ENCODE data around the gene TBPL2. TPM values are rescaled to one million over a fixed set of nuclear protein-coding genes. Genes with fewer than 3 reads are reported as not detected.
A peak's percentile ranks its signal among the peaks of the same experiment; 100 is the strongest.
"Not testable (repeated sequence)": the region's sequence is repeated elsewhere in the genome, so short reads cannot be mapped to it uniquely, and the experiment has no call there.

Gene TBPL2
- total RNA-seq, 1 experiment from 2014 or later, result not detected

DNA sequence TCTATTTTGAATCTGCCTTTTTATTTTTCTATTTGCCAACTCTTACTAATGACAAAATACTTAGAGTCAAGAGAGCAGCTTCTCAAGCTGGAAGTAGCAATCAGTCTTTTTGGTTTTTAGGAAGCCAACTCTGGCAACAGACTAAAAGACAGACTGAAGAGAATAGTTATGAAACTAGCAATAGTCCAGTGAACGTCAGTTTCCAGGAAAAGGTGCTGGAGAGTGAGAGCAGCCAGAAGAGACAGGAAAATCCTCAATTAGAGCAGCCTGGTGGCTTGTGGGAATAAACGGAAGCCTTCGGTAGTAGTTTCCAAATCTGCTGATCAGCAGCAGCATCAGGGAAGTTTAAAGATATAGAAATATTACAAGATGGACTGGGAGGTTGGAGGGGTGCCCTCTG lies 55.9 kb downstream of the TBPL2 start:
- H3K27me3 ChIP-seq, result no peaks in the 10 kb centered on the region
- no peak for DNase-seq
- no peak overlapping the region for H3K4me3 ChIP-seq
- H3K9me3 ChIP-seq, result no peaks in the 10 kb centered on the region
- H3K36me3 ChIP-seq, result peaks cover 3% of the 10 kb centered on the region; the same call in 1 of the 2 replicates

GRCh38 chr14:55383541-55384140 lies 56.8 kb downstream of the TBPL2 start:
- H3K27me3 ChIP-seq, result no peaks in the 10 kb centered on the region
- H3K36me3 ChIP-seq, result peaks cover 3% of the 10 kb centered on the region; the same call in 1 of the 2 replicates
- no peak for DNase-seq
- no peaks in the 10 kb centered on the region for H3K9me3 ChIP-seq
- no peak overlapping the region for H3K4me3 ChIP-seq

GRCh38 chr14:55383056-55383466 lies 57.4 kb downstream of the TBPL2 start:
- peak; percentile 33 for DNase-seq
- not testable (repeated sequence) for H3K9me3 ChIP-seq, H3K27me3 ChIP-seq, H3K4me3 ChIP-seq, H3K36me3 ChIP-seq

- Histone ChIP-seq H3K9me3 (no peaks in the 10 kb centered on the region), H3K27me3 (no peaks in the 10 kb centered on the region), H3K36me3 (peaks cover 3% of the 10 kb centered on the region; the same call in 1 of the 2 replicates), H3K4me3 (no peak overlapping the region)
- no peak for DNase-seq
Observed at GRCh38 chr14:55382483-55382882, 57.9 kb downstream of the TBPL2 start.

DNA sequence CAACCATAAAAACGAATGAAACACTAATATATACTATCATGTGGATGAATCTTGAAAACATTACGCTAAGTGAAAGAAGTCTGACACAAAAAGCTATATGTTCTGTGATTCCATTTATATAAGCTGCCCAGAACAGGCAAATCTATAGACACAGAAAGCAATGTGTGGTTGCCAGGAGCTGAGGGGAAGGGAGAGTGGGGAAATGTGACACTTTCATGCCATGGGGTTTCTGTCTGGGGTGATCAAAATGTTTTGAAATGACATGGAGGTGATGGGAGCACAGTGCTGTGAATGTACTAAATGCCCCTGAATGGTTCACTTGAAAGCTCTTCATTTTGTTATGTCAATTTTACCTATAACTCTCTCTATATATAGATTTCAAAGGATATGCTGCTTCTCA lies 58.9 kb downstream of the TBPL2 start:
- no peak for DNase-seq
- Histone ChIP-seq H3K4me3 (no peak overlapping the region), H3K36me3 (peaks cover 3% of the 10 kb centered on the region; the same call in 1 of the 2 replicates), H3K9me3 (no peaks in the 10 kb centered on the region), H3K27me3 (no peaks in the 10 kb centered on the region)

DNA sequence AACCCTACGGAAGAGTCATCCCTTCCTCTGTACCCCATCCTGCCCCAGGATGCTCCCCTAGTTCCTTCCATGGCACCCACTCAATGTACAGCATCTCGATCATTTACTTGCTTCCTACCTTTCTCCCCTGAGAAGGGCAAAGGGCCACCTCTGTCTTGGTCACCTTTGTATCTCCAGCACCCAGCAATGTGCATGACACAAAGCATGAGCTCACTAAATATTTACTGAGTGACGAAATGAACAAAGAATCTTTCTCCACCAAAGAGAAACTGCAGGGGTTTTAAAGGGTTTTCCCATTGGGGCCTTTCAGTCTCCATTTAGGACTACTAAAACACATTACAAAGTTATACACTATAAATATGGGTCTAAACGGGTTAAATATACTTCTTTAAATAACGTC lies 59.4 kb downstream of the TBPL2 start:
- H3K36me3 ChIP-seq, result peaks cover 3% of the 10 kb centered on the region; the same call in 1 of the 2 replicates
- no peaks in the 10 kb centered on the region for H3K27me3 ChIP-seq
- no peaks in the 10 kb centered on the region for H3K9me3 ChIP-seq
- H3K4me3 ChIP-seq, result no peak overlapping the region
- no peak for DNase-seq

- Histone ChIP-seq H3K9me3 (no peaks in the 10 kb centered on the region), H3K36me3 (peaks cover 3% of the 10 kb centered on the region; the same call in 1 of the 2 replicates), H3K27me3 (no peaks in the 10 kb centered on the region), H3K4me3 (no peak overlapping the region)
- DNase-seq, result no peak
Observed at GRCh38 chr14:55377236-55377635, 63.2 kb downstream of the TBPL2 start.

- Histone ChIP-seq H3K9me3 (no peaks in the 10 kb centered on the region), H3K27me3 (no peaks in the 10 kb centered on the region), H3K4me3 (no peak overlapping the region), H3K36me3 (no peaks in the 10 kb centered on the region)
- DNase-seq, result no peak
Observed at GRCh38 chr14:55374771-55375170, 65.6 kb downstream of the TBPL2 start.

- no peak overlapping the region for H3K4me3 ChIP-seq
- no peaks in the 10 kb centered on the region for H3K27me3 ChIP-seq
- DNase-seq, result no peak
- H3K36me3 ChIP-seq, result no peaks in the 10 kb centered on the region; the same call in 1 of the 2 replicates
- H3K9me3 ChIP-seq, result no peaks in the 10 kb centered on the region
Observed at GRCh38 chr14:55373784-55374705, 66.4 kb downstream of the TBPL2 start.

DNA sequence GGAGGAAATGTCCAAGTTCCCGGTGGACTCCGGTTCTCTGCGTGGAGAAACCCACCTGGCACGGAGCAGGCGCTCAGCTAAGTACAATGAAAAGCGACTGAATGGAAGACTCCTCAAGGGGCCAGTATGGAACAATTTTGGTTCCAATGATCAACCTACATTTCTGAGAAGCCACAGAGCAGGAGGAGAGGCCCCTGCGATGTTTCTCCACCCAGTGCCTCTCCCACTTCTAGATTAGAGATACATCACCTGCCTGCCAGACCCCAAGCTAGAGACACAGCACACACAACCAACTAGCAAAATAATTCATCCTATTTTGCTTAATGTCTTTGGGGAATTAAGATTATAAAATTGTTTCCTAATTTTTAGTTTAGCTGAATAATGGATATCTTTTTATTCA lies 67.6 kb downstream of the TBPL2 start:
- DNase-seq, result no peak
- H3K27me3 ChIP-seq, result no peaks in the 10 kb centered on the region
- H3K4me3 ChIP-seq, result no peak overlapping the region
- no peaks in the 10 kb centered on the region; the same call in 1 of the 2 replicates for H3K36me3 ChIP-seq
- H3K9me3 ChIP-seq, result no peaks in the 10 kb centered on the region

DNA sequence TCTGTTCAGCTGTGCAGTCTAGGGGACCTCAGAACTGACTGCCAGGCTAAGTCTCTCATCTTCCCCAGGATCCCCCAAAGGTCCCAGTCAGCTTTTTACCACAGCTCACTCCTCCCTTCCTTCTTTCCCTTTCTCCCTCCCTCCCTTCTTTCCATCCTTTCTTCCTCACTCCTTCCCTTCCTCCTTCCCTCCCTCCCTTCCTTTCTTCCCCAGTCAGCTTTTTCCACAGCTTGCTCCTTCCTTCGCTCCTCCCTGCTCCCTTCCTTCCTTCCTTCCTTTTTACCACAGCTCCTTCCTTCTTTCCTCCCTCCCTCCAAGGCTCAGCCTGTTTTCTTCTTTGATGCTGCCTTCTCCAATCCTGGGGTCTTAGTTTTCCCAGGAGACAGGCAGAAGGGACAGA lies 68.0 kb downstream of the TBPL2 start:
- Histone ChIP-seq H3K27me3 (no peaks in the 10 kb centered on the region), H3K4me3 (no peak overlapping the region)

DNA sequence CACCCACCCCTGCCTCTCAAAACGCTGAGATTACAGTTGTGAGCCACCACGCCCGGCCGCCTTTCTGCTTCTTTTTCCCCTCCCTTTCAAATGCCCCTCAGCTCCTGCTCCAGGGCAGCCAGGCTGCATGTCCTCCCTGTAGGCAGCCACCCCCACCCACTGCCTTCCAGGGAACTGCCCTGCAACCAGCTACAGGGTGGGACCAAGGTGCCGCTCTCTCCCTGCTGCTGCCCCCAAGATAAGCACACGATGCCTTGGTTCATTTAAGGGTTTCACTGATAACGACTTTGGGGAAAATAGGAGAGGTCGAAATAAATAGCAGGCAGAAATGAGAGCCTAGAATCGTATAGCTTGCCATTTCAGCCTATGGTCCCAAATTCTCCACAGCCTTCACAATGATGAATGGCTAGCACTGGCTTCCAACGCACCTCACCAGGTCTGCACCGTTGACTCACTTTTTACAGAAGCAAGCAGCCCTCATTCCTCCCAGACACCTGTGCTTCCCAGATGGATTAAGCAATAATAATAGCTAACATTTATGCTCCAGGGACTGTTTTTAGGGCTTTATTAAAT lies 69.4 kb downstream of the TBPL2 start:
- H3K4me3 ChIP-seq, result no peak overlapping the region
- no peaks in the 10 kb centered on the region for H3K9me3 ChIP-seq
- no peaks in the 10 kb centered on the region; the same call in none of the 2 replicates for H3K36me3 ChIP-seq
- DNase-seq, result no peak
- H3K27me3 ChIP-seq, result no peaks in the 10 kb centered on the region

More for the DNA sequence above, 68.0 kb downstream of the TBPL2 start:
- H3K9me3 ChIP-seq, result no peaks in the 10 kb centered on the region
- no peaks in the 10 kb centered on the region; the same call in 1 of the 2 replicates for H3K36me3 ChIP-seq
- no peak for DNase-seq

GRCh38 chr14:55366271-55366670 lies 74.1 kb downstream of the TBPL2 start:
- Histone ChIP-seq H3K9me3 (no peaks in the 10 kb centered on the region), H3K36me3 (peaks cover 3% of the 10 kb centered on the region), H3K27me3 (no peaks in the 10 kb centered on the region), H3K4me3 (no peak overlapping the region)
- DNase-seq, result no peak

Other genes starting within 250 kb of the TBPL2 start
- gene DLGAP5, start 249.0 kb downstream of the TBPL2 start, total RNA-seq (2014; rRNA removed; shearing (Covaris generic); ENCODE audit: low replicate concordance), result 27.6 and 41.4 TPM in 2 replicates
- 12.9 and 28.0 TPM in 2 replicates for gene FBXO34, start 169.2 kb downstream of the TBPL2 start, total RNA-seq (2014; rRNA removed; shearing (Covaris generic); ENCODE audit: low replicate concordance)
- 3.6 and 6.4 TPM in 2 replicates for gene ATG14, start 28.8 kb downstream of the TBPL2 start, total RNA-seq (2014; rRNA removed; shearing (Covaris generic); ENCODE audit: low replicate concordance)
- 56.9 and 153 TPM in 2 replicates for gene KTN1, start 139.6 kb upstream of the TBPL2 start, total RNA-seq (2014; rRNA removed; shearing (Covaris generic); ENCODE audit: low replicate concordance)

All from MG63 (cell line).